Endothelial cell of umbilical vein (primary cell): ENCODE measurements around the gene CD109. TPM values are rescaled to one million over a fixed set of nuclear protein-coding genes. Genes with fewer than 3 reads are reported as not detected.

Experiments used
- BruUV-seq: library from RNA; stranded (reverse); fragments of 400-500 nt; replicated peaks from 2 replicates; lab custom pipeline; 2021; lab: Mats Ljungman, UMichigan
- CTCF ChIA-PET: fragments of 300-600, 350-600 bp; sonication (Branson Sonifier 250); formaldehyde crosslinking; loops from one replicate; lab custom pipeline; 2021; ENCODE audit warnings: antibody characterized with exemption, inconsistent platforms; lab: Charles Lee
- POLR2A ChIA-PET: fragments of 300-600, 350-600 bp; sonication (Branson Sonifier 250); formaldehyde crosslinking; loops from one replicate; lab custom pipeline; 2021; ENCODE audit warnings: antibody characterized with exemption, inconsistent platforms; lab: Charles Lee
- DNase-seq: peaks from one replicate; pipeline ENCODE4 v3.0.0-alpha.2; 2011; ENCODE audit warnings: low read depth, low spot score
- FAIRE-seq: peaks from 2 replicates; lab custom pipeline; 2011; peaks lifted over from hg19 to GRCh38; lab: Jason Lieb, UNC
- H2AFZ ChIP-seq: 2 replicates; pipeline ENCODE4 v1.6.0; 2012; ENCODE audit warnings: low read depth, low read length, control low read depth, inconsistent platforms
- H3K27ac ChIP-seq: 2 replicates; pipeline ENCODE4 v1.5.1; 2011; ENCODE audit warnings: low read depth, mild to moderate bottlenecking, control low read depth, low read length, moderate library complexity; ENCODE audit not compliant: insufficient read depth
- H3K27me3 ChIP-seq, 2 experiments: 2 replicates each; pipeline versions ENCODE4 v1.6.0 to v1.6.1; 2011; ENCODE audit warnings: low read length in 2 of 2, mixed read lengths in 1 of 2; ENCODE audit not compliant: control insufficient read depth in 2 of 2, insufficient read depth in 2 of 2
- H3K36me3 ChIP-seq, 2 experiments: 2 replicates in 1 of 2; 3 replicates in 1 of 2; pipeline ENCODE4 v1.5.1; 2011; ENCODE audit warnings: low read length in 2 of 2, mild to moderate bottlenecking in 1 of 2, moderate library complexity in 1 of 2; ENCODE audit not compliant: control insufficient read depth in 2 of 2, insufficient read depth in 2 of 2; ENCODE audit errors: extremely low read depth in 1 of 2
- H3K4me1 ChIP-seq: 3 replicates; pipeline ENCODE4 v1.5.1; 2011; ENCODE audit warnings: mild to moderate bottlenecking, low read length; ENCODE audit not compliant: control insufficient read depth, insufficient read depth; ENCODE audit errors: extremely low read depth
- H3K4me2 ChIP-seq: 2 replicates; pipeline ENCODE4 v1.6.1; 2011; ENCODE audit warnings: low read length, control low read depth, mixed read lengths; ENCODE audit not compliant: insufficient read depth
- H3K4me3 ChIP-seq, 3 experiments: fragments of 200-600 bp in 1 of 3; sonication (generic), shearing (Covaris generic) in 1 of 3; replicated peaks in 1 of 3; 2 replicates each; pipeline ENCODE4 v1.5.1; 2011 to 2016; ENCODE audit warnings: control low read depth in 3 of 3, low read length in 3 of 3, mild to moderate bottlenecking in 2 of 3, inconsistent platforms in 1 of 3, low read depth in 1 of 3, moderate library complexity in 1 of 3; ENCODE audit not compliant: insufficient read depth in 1 of 3
- H3K79me2 ChIP-seq: 2 replicates; pipeline ENCODE4 v1.6.0; 2012; ENCODE audit warnings: low read length, inconsistent platforms; ENCODE audit not compliant: control insufficient read depth, insufficient read depth
- H3K9ac ChIP-seq: replicated peaks from 2 replicates; pipeline ENCODE3; 2011; ENCODE audit warnings: low read length, control low read depth; ENCODE audit not compliant: insufficient read depth; ENCODE audit errors: extremely low read depth
- H3K9me1 ChIP-seq: replicated peaks from 3 replicates; pipeline ENCODE4 v1.6.0; 2011; ENCODE audit warnings: mild to moderate bottlenecking, low read length; ENCODE audit not compliant: control insufficient read depth, insufficient read depth; ENCODE audit errors: extremely low read depth
- H3K9me3 ChIP-seq: replicated peaks from 2 replicates; pipeline ENCODE4 v1.5.1; 2012; ENCODE audit warnings: low read length, inconsistent platforms; ENCODE audit not compliant: control insufficient read depth, insufficient read depth
- H4K20me1 ChIP-seq: replicated peaks from 2 replicates; pipeline ENCODE3; 2011; ENCODE audit warnings: mild to moderate bottlenecking, low read length; ENCODE audit not compliant: control insufficient read depth, insufficient read depth; ENCODE audit errors: extremely low read depth
- EZH2 ChIP-seq: IDR thresholded peaks from 2 replicates; pipeline ENCODE4 v1.6.1; 2012; ENCODE audit warnings: borderline replicate concordance, low read depth, mild to moderate bottlenecking, moderate library complexity, low read length, inconsistent platforms; ENCODE audit not compliant: severe bottlenecking
- FOS ChIP-seq: IDR thresholded peaks from 2 replicates; pipeline ENCODE4 v1.6.1; 2011; ENCODE audit warnings: mild to moderate bottlenecking, low read length, moderate library complexity, borderline replicate concordance; ENCODE audit not compliant: insufficient read depth
- GATA2 ChIP-seq: IDR thresholded peaks from 2 replicates; pipeline ENCODE4 v1.7.0; 2011; ENCODE audit warnings: low read depth, mild to moderate bottlenecking, moderate library complexity, mixed read lengths, low read length; ENCODE audit not compliant: insufficient read length, insufficient read depth
- JUN ChIP-seq: IDR thresholded peaks from 2 replicates; pipeline ENCODE4 v1.6.1; 2011; ENCODE audit warnings: borderline replicate concordance, low read depth; ENCODE audit not compliant: insufficient read length, insufficient read depth
- MYC ChIP-seq: IDR thresholded peaks from one replicate; pipeline ENCODE4 v1.6.1; 2011; ENCODE audit warnings: mild to moderate bottlenecking, low read depth, low read length
- POLR2A ChIP-seq: IDR thresholded peaks from 2 replicates; pipeline ENCODE4 v1.6.1; 2012; ENCODE audit warnings: low read depth, mild to moderate bottlenecking, control low read depth, low read length
- POLR2AphosphoS5 ChIP-seq: IDR thresholded peaks from 2 replicates; pipeline ENCODE4 v1.6.1; 2012; ENCODE audit warnings: low read depth, mild to moderate bottlenecking, control low read depth, low read length, moderate library complexity; ENCODE audit not compliant: insufficient read depth
- dilution Hi-C: fragments of 300-500 bp; cut with MboI; formaldehyde crosslinking; loops from one replicate; pipeline ENCODE4 v1.15.0; 2019; ENCODE audit warnings: low sequenced_read_pairs; ENCODE audit not compliant: extremely low pct_ligation_motif_present
- intact Hi-C: fragments of 100-400 bp; cut with micrococcal nuclease; formaldehyde crosslinking; loops from one replicate; pipeline ENCODE4 v1.10.0; 2022
- polyA plus RNA-seq, 4 experiments: library from polyadenylated mRNA; depleted of rRNA in 3 of 4; stranded (reverse) in 3 of 4; unstranded in 1 of 4; fragments of >200 nt; gene quantifications; 2 replicates each; pipeline versions ENCODE4 v1.2.1 to v1.2.3, GENCODE V29; 2011 to 2012; ENCODE audit warnings: missing spikeins in 1 of 4
- total RNA-seq: library from RNA; stranded (reverse); gene quantifications from 2 replicates; pipeline ENCODE4 v1.2.3, GENCODE V29; 2021
- TF ChIP-seq, protein P1 (sequence below): IDR thresholded peaks from 2 replicates; pipeline ENCODE4 v1.6.1; 2011; ENCODE audit not compliant: insufficient read depth, insufficient read length
- TF ChIP-seq, protein P2 (sequence below), 2 donors: IDR thresholded peaks; 1 replicate in 1 of 2; 2 replicates in 1 of 2; pipeline ENCODE4 v1.5.1; 2011; ENCODE audit warnings: low read length in 2 of 2, mild to moderate bottlenecking in 2 of 2, moderate library complexity in 2 of 2, control low read depth in 1 of 2, inconsistent platforms in 1 of 2, low read depth in 1 of 2; ENCODE audit not compliant: insufficient read depth in 1 of 2; ENCODE audit errors: extremely low read depth in 1 of 2

The CD109 gene
- total and polyA plus RNA-seq, 2 donors (not counting 3 experiments of a cell fraction or from before 2014, with no cell fraction given) = 33.9 to 107 TPM

DNA sequence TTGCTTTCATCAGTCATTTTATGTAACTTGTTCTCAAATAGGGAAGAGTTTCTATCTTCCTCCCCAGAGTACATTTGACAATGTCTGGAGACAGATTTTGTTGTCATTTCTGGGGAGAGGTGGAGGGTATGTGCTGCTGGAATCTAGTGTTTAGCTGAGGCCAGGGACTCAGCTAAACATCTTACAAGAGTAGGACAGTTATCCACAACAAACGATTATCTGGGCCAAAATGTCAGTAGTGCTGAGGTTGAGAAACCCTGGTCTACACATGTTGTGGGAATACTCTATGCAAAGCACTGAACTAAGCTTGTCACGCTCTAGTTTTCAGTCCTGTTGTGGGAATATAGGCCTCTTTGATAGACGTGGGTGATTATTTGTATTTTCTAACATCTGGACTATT, 171.4 kb downstream of the CD109 start:
- Histone ChIP-seq H3K27me3 (no peaks in the 10 kb centered on the region), H4K20me1 (no peaks in the 10 kb centered on the region), H3K9me3 (no peaks in the 10 kb centered on the region), H3K4me1 (no peaks in the 10 kb centered on the region), H3K9me1 (no peaks in the 10 kb centered on the region), H3K4me3 (no peak overlapping the region), H3K4me2 (no peak overlapping the region), H3K27ac (no peak overlapping the region), H2AFZ (no peak overlapping the region), H3K9ac (no peak overlapping the region), H3K36me3 (no peaks in the 10 kb centered on the region), H3K79me2 (no peaks in the 10 kb centered on the region)
- CTCF ChIA-PET = no interaction called here
- BruUV-seq = no TSS peak
- intact Hi-C loops = no loop called here
- DNase-seq = no peak
- POLR2A ChIA-PET = no interaction called here
- dilution Hi-C loops = no loop called here
- FAIRE-seq = no peak
- no peak for TF ChIP-seq GATA2
- TF ChIP-seq, protein P1, sequence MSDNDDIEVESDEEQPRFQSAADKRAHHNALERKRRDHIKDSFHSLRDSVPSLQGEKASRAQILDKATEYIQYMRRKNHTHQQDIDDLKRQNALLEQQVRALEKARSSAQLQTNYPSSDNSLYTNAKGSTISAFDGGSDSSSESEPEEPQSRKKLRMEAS = no peak
- no peak for TF ChIP-seq POLR2A
- no peak for TF ChIP-seq MYC
- no peak for TF ChIP-seq EZH2
- no peak for TF ChIP-seq FOS
- no peak for TF ChIP-seq POLR2AphosphoS5
- TF ChIP-seq, protein P2, sequence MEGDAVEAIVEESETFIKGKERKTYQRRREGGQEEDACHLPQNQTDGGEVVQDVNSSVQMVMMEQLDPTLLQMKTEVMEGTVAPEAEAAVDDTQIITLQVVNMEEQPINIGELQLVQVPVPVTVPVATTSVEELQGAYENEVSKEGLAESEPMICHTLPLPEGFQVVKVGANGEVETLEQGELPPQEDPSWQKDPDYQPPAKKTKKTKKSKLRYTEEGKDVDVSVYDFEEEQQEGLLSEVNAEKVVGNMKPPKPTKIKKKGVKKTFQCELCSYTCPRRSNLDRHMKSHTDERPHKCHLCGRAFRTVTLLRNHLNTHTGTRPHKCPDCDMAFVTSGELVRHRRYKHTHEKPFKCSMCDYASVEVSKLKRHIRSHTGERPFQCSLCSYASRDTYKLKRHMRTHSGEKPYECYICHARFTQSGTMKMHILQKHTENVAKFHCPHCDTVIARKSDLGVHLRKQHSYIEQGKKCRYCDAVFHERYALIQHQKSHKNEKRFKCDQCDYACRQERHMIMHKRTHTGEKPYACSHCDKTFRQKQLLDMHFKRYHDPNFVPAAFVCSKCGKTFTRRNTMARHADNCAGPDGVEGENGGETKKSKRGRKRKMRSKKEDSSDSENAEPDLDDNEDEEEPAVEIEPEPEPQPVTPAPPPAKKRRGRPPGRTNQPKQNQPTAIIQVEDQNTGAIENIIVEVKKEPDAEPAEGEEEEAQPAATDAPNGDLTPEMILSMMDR (IDR thresholded peaks at IDR 0.05; ENCODE audit: extremely low read depth in 1 of 2, insufficient read depth in 1 of 2, low read depth in 1 of 2, low read length in 2 of 2) = no peak
- TF ChIP-seq JUN = no peak
